ENCODE measurements around the gene SLC39A3.
"Not testable (repeated sequence)": the region's sequence is repeated elsewhere in the genome, so short reads cannot be mapped to it uniquely, and the experiment has no call there.

The SLC39A3 gene

GRCh38 chr19:2719920-2720776 lies 19.7 kb downstream of the SLC39A3 start:
- peaks cover 13% of the 10 kb centered on the region; the same call in 1 of the 2 replicates for H3K4me1 ChIP-seq (ENCODE audit: control insufficient read depth, insufficient read depth, low read length)
- H3K9ac ChIP-seq (ENCODE audit: low read length): peak overlapping the region; percentile 49
- no peak overlapping the region; the same call in 1 of the 2 replicates for H3K27ac ChIP-seq (ENCODE audit: low read depth, low read length)

GRCh38 chr19:2719232-2719735 lies 20.5 kb downstream of the SLC39A3 start:
- Histone ChIP-seq H3K4me1 (ENCODE audit: control insufficient read depth, insufficient read depth, low read length) (peaks cover 13% of the 10 kb centered on the region; the same call in 1 of the 2 replicates), H3K27ac (ENCODE audit: low read depth, low read length) (no peak overlapping the region), H3K9ac (ENCODE audit: low read length) (peak overlapping the region; percentile 49), H3K9me3 (ENCODE audit: control insufficient read depth, insufficient read depth, low read depth, low read length) (peaks cover 13% of the 10 kb centered on the region), H3K36me3 (ENCODE audit: control insufficient read depth, insufficient read depth, low read length) (no peaks in the 10 kb centered on the region), H3K4me3 (ENCODE audit: low read depth, low read length) (no peak overlapping the region), H3K27me3 (ENCODE audit: control insufficient read depth, insufficient read depth, low read length) (peaks cover 17% of the 10 kb centered on the region)

More at GRCh38 chr19:2719920-2720776, 19.7 kb downstream of the SLC39A3 start:
- Histone ChIP-seq H3K36me3 (ENCODE audit: control insufficient read depth, insufficient read depth, low read length) (no peaks in the 10 kb centered on the region), H3K27me3 (ENCODE audit: control insufficient read depth, insufficient read depth, low read length) (peaks cover 17% of the 10 kb centered on the region), H3K4me3 (ENCODE audit: low read depth, low read length) (peak overlapping the region; percentile 60), H3K9me3 (ENCODE audit: control insufficient read depth, insufficient read depth, low read depth, low read length) (peaks cover 8% of the 10 kb centered on the region)

GRCh38 chr19:2717638-2718541 lies 21.9 kb downstream of the SLC39A3 start:
- Histone ChIP-seq H3K4me3 (ENCODE audit: low read depth, low read length) (no peak overlapping the region), H3K27me3 (ENCODE audit: control insufficient read depth, insufficient read depth, low read length) (peaks cover 15% of the 10 kb centered on the region), H3K4me1 (ENCODE audit: control insufficient read depth, insufficient read depth, low read length) (peaks cover 12% of the 10 kb centered on the region; the same call in 1 of the 2 replicates), H3K36me3 (ENCODE audit: control insufficient read depth, insufficient read depth, low read length) (no peaks in the 10 kb centered on the region), H3K27ac (ENCODE audit: low read depth, low read length) (no peak overlapping the region), H3K9ac (ENCODE audit: low read length) (no peak overlapping the region), H3K9me3 (ENCODE audit: control insufficient read depth, insufficient read depth, low read depth, low read length) (peaks cover 13% of the 10 kb centered on the region)

GRCh38 chr19:2716722-2717637 lies 22.8 kb downstream of the SLC39A3 start:
- H3K4me1 ChIP-seq (ENCODE audit: control insufficient read depth, insufficient read depth, low read length): peaks cover 9% of the 10 kb centered on the region; the same call in 1 of the 2 replicates
- H3K9ac ChIP-seq (ENCODE audit: low read length): no peak overlapping the region
- peaks cover 6% of the 10 kb centered on the region for H3K27me3 ChIP-seq (ENCODE audit: control insufficient read depth, insufficient read depth, low read length)
- no peak overlapping the region for H3K4me3 ChIP-seq (ENCODE audit: low read depth, low read length)
- no peak overlapping the region for H3K27ac ChIP-seq (ENCODE audit: low read depth, low read length)
- peaks cover 13% of the 10 kb centered on the region for H3K9me3 ChIP-seq (ENCODE audit: control insufficient read depth, insufficient read depth, low read depth, low read length)
- no peaks in the 10 kb centered on the region for H3K36me3 ChIP-seq (ENCODE audit: control insufficient read depth, insufficient read depth, low read length)

GRCh38 chr19:2716275-2716650 lies 23.6 kb downstream of the SLC39A3 start:
- no peak overlapping the region for H3K9ac ChIP-seq (ENCODE audit: low read length)
- peaks cover 13% of the 10 kb centered on the region for H3K9me3 ChIP-seq (ENCODE audit: control insufficient read depth, insufficient read depth, low read depth, low read length)
- H3K27ac ChIP-seq (ENCODE audit: low read depth, low read length): no peak overlapping the region
- no peaks in the 10 kb centered on the region; the same call in 1 of the 2 replicates for H3K27me3 ChIP-seq (ENCODE audit: control insufficient read depth, insufficient read depth, low read length)
- H3K4me3 ChIP-seq (ENCODE audit: low read depth, low read length): no peak overlapping the region
- peaks cover 8% of the 10 kb centered on the region; the same call in 1 of the 2 replicates for H3K4me1 ChIP-seq (ENCODE audit: control insufficient read depth, insufficient read depth, low read length)
- H3K36me3 ChIP-seq (ENCODE audit: control insufficient read depth, insufficient read depth, low read length): no peaks in the 10 kb centered on the region

- peaks cover 8% of the 10 kb centered on the region; the same call in 1 of the 2 replicates for H3K4me1 ChIP-seq (ENCODE audit: control insufficient read depth, insufficient read depth, low read length)
- H3K9me3 ChIP-seq (ENCODE audit: control insufficient read depth, insufficient read depth, low read depth, low read length): peaks cover 13% of the 10 kb centered on the region
- H3K27me3 ChIP-seq (ENCODE audit: control insufficient read depth, insufficient read depth, low read length): no peaks in the 10 kb centered on the region; the same call in 1 of the 2 replicates
- no peak overlapping the region for H3K4me3 ChIP-seq (ENCODE audit: low read depth, low read length)
- no peak overlapping the region for H3K9ac ChIP-seq (ENCODE audit: low read length)
- no peak overlapping the region for H3K27ac ChIP-seq (ENCODE audit: low read depth, low read length)
- H3K36me3 ChIP-seq (ENCODE audit: control insufficient read depth, insufficient read depth, low read length): no peaks in the 10 kb centered on the region
These were observed 24.1 kb downstream of the SLC39A3 start for GRCh38 chr19:2715470-2716274.

GRCh38 chr19:2714531-2715269 lies 25.1 kb downstream of the SLC39A3 start:
- H3K27ac ChIP-seq (ENCODE audit: low read depth, low read length): no peak overlapping the region
- no peak overlapping the region for H3K4me3 ChIP-seq (ENCODE audit: low read depth, low read length)
- H3K27me3 ChIP-seq (ENCODE audit: control insufficient read depth, insufficient read depth, low read length): no peaks in the 10 kb centered on the region; the same call in 1 of the 2 replicates
- peaks cover 2% of the 10 kb centered on the region; the same call in 1 of the 2 replicates for H3K4me1 ChIP-seq (ENCODE audit: control insufficient read depth, insufficient read depth, low read length)
- H3K36me3 ChIP-seq (ENCODE audit: control insufficient read depth, insufficient read depth, low read length): no peaks in the 10 kb centered on the region
- peaks cover 13% of the 10 kb centered on the region for H3K9me3 ChIP-seq (ENCODE audit: control insufficient read depth, insufficient read depth, low read depth, low read length)
- no peak overlapping the region for H3K9ac ChIP-seq (ENCODE audit: low read length)

GRCh38 chr19:2714102-2714501 lies 25.7 kb downstream of the SLC39A3 start:
- not testable (repeated sequence) for H3K9ac ChIP-seq (ENCODE audit: low read length); H3K4me1 ChIP-seq (ENCODE audit: control insufficient read depth, insufficient read depth, low read length); H3K27ac ChIP-seq (ENCODE audit: low read depth, low read length); H3K4me3 ChIP-seq (ENCODE audit: low read depth, low read length); H3K27me3 ChIP-seq (ENCODE audit: control insufficient read depth, insufficient read depth, low read length); H3K36me3 ChIP-seq (ENCODE audit: control insufficient read depth, insufficient read depth, low read length)
- peaks cover 13% of the 10 kb centered on the region for H3K9me3 ChIP-seq (ENCODE audit: control insufficient read depth, insufficient read depth, low read depth, low read length)

GRCh38 chr19:2713170-2713569 lies 26.6 kb downstream of the SLC39A3 start:
- H3K9me3 ChIP-seq (ENCODE audit: control insufficient read depth, insufficient read depth, low read depth, low read length): peaks cover 13% of the 10 kb centered on the region
- not testable (repeated sequence) for H3K4me3 ChIP-seq (ENCODE audit: low read depth, low read length); H3K4me1 ChIP-seq (ENCODE audit: control insufficient read depth, insufficient read depth, low read length); H3K27ac ChIP-seq (ENCODE audit: low read depth, low read length); H3K27me3 ChIP-seq (ENCODE audit: control insufficient read depth, insufficient read depth, low read length); H3K9ac ChIP-seq (ENCODE audit: low read length); H3K36me3 ChIP-seq (ENCODE audit: control insufficient read depth, insufficient read depth, low read length)
